ENCODE data around the gene HSDL2.

HSDL2 gene

DNA sequence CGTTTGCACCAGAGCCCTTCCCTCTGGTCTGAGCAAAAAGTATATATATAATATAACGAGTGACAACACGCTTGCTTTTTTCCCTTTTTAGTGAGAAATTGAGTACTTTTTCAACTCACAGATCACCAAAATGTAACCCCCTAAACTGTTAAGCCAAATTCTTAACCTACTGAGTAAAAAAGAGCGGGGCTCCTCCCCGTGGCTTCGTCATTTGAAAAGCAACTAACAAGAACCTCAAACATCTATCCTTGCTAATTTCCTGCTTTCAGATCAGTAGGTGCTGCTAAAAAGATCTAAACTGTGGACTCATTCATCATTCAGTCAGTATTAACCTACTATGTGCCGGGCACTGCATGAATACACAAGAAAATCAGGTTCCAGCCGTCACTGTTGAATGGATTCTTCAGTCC, 45.5 kb upstream of the HSDL2 start:
- H3K4me3 ChIP-seq (replicated peaks in 1 of 2; ENCODE audit: low read depth in 2 of 2, low read length in 2 of 2), result peak overlapping the region; percentile 60 to 67
- TF ChIP-seq, protein P1, sequence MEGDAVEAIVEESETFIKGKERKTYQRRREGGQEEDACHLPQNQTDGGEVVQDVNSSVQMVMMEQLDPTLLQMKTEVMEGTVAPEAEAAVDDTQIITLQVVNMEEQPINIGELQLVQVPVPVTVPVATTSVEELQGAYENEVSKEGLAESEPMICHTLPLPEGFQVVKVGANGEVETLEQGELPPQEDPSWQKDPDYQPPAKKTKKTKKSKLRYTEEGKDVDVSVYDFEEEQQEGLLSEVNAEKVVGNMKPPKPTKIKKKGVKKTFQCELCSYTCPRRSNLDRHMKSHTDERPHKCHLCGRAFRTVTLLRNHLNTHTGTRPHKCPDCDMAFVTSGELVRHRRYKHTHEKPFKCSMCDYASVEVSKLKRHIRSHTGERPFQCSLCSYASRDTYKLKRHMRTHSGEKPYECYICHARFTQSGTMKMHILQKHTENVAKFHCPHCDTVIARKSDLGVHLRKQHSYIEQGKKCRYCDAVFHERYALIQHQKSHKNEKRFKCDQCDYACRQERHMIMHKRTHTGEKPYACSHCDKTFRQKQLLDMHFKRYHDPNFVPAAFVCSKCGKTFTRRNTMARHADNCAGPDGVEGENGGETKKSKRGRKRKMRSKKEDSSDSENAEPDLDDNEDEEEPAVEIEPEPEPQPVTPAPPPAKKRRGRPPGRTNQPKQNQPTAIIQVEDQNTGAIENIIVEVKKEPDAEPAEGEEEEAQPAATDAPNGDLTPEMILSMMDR (IDR thresholded peaks at IDR 0.05; ENCODE audit: low read depth, low read length), result no peak
- peak; percentile 46 to 56 for DNase-seq (ENCODE audit: low read depth in 2 of 2)

DNA sequence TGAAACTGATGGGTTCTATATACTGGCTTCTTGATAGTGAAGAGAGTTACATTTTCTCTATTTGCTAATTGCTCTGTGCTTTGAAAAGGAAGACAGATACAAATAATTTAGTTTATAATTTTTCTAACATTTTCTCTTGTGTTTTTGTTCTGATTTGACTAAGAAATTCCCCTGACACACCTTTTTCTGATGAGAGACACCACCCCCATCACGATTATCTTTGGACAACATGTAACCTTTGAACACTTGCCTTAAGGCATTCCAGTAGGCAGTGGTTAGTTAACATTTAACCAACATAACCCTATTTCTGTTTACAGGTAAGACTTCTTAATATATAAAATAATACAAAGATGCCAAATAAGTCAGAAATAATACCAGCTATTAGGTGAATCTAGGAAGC, 42.4 kb upstream of the HSDL2 start:
- no peak for DNase-seq (ENCODE audit: low read depth in 2 of 2)
- TF ChIP-seq, protein P1 (IDR thresholded peaks at IDR 0.05; ENCODE audit: low read depth, low read length), result no peak
- no peak overlapping the region for H3K4me3 ChIP-seq (replicated peaks in 1 of 2; ENCODE audit: low read depth in 2 of 2, low read length in 2 of 2)

DNA sequence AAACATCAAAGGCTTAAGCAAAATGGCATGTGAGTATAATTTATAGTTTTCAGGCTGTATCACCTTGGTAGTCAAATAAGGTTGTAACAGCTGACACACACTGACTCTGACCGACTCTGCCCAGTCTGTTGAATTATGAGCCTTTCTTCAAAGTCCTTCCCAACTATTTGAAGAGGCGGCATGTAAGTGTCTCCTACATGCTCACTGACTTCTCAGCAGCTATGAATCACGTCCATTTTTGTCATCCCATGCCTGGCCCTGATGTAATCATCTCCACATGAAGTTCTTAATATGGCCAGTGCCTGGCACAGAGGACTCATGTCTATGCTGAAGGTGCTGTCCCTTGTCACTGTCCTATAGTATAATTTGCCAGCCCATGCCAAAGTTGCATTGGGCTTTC, 41.3 kb upstream of the HSDL2 start:
- DNase-seq (ENCODE audit: low read depth in 2 of 2), result peak in 1 of 2 donors; percentile 80
- TF ChIP-seq, protein P1 (IDR thresholded peaks at IDR 0.05; ENCODE audit: low read depth, low read length), result no peak
- no peak overlapping the region for H3K4me3 ChIP-seq (replicated peaks in 1 of 2; ENCODE audit: low read depth in 2 of 2, low read length in 2 of 2)

DNA sequence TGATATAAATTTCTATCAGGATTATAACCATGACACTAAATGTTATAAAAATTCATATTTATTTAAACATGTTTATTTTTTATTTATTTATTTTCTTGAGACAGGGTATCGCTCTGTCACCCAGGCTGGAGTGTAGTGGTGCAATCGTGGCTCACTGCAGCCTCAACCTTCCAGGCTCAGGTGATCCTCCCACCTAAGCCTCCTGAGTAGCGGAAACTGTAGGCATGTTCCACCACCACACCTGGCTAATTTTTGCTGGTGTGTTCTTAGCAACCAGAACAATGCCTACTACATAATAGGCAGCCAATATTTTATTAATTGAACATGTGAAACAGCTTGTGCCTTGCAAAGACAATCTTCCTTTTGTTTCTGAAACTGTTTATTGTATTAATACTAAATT, 40.0 kb upstream of the HSDL2 start:
- no peak overlapping the region for H3K4me3 ChIP-seq (replicated peaks in 1 of 2; ENCODE audit: low read depth in 2 of 2, low read length in 2 of 2)

DNA sequence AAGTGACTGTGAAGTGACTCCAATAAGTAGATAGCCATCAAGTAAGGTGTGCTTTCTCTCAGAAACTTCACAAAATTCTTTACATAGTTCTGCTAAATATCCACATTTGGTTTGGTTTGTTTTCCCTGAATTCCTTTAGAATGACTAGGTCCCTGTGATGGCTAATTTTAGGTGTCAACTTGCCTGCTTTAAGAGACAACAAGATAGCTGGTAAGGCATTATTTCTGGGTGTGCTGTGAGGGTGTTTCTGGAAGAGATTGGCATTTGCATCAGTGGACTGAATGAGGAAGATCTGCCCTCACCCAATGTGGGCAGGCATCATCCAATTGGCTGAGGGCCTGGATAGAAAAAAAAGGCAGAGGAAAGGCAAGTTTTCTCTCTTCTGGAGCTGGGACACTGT, 38.2 kb upstream of the HSDL2 start:
- DNase-seq (ENCODE audit: low read depth in 2 of 2), result peak; percentile 48 to 57
- H3K4me3 ChIP-seq (replicated peaks in 1 of 2; ENCODE audit: low read depth in 2 of 2, low read length in 2 of 2), result no peak overlapping the region
- TF ChIP-seq, protein P1 (IDR thresholded peaks at IDR 0.05; ENCODE audit: low read depth, low read length), result no peak

More for the DNA sequence above, 40.0 kb upstream of the HSDL2 start:
- DNase-seq (ENCODE audit: low read depth in 2 of 2), result no peak
- TF ChIP-seq, protein P1 (IDR thresholded peaks at IDR 0.05; ENCODE audit: low read depth, low read length), result no peak

DNA sequence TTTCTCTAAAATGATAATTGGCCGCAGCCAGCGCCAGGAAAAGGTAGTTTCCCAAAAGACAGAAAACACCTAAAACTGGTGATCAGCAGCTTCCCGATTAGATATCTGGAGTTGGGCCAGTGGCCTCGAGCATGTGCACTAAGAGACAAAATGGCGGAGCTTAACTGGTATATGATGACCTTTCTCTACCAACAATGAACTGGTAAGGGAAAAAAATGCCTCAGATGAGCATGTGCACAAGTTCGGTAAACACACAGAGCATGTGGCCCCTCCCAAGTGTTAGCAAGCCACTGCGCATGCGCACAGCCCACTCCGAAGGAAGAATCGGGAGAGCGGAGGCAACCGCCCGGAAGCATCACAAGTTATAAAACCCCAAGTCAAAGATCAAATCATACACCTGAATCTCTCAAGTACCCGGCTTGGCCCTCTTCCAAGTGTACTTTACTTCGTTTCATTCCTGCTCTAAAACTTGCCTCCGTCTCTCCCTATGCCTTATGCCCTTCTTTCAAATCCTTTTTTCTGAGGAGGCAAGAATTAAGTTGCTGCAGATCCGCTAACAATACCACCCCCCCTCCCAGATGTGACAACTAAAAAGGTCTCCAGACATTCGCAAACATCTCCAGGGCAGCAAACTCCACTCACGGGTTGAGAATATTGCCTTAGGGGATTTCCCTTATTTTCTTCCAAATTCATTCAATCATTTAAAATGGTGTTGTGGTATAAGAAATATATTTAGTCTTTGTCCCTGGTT, 31.5 kb upstream of the HSDL2 start:
- peak overlapping the region; percentile 44 to 53 for H3K4me3 ChIP-seq (replicated peaks in 1 of 2; ENCODE audit: low read depth in 2 of 2, low read length in 2 of 2)
- DNase-seq (ENCODE audit: low read depth in 2 of 2), result peak; percentile 86 to 88
- TF ChIP-seq, protein P1 (IDR thresholded peaks at IDR 0.05; ENCODE audit: low read depth, low read length), result no peak

DNA sequence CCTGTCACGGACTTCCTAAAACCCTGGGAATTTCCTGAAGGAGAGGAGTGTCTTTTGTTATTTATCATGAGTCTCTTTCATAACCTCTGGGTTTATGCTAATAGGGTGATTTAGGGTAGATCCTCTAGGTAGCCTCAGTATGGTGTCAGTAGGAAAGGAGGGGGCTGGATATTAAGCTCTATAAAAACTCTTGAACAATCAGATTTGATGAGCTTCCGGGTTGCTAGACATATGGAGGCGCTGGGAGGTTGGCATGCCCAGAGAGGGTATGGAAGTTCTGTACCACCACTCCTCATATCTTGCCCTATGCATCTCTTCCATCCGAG, 30.9 kb upstream of the HSDL2 start:
- DNase-seq (ENCODE audit: low read depth in 2 of 2), result no peak
- TF ChIP-seq, protein P1 (IDR thresholded peaks at IDR 0.05; ENCODE audit: low read depth, low read length), result no peak
- peak overlapping the region in 1 of 2 donors; percentile 53 for H3K4me3 ChIP-seq (replicated peaks in 1 of 2; ENCODE audit: low read depth in 2 of 2, low read length in 2 of 2)
